ENCODE measurements around the gene TFCP2L1.
"Not testable (repeated sequence)": the region's sequence is repeated elsewhere in the genome, so short reads cannot be mapped to it uniquely, and the experiment has no call there.

Gene TFCP2L1

GRCh38 chr2:121295911-121296650 is 11.1 kb upstream of the TFCP2L1 start:
- no peak for DNase-seq (ENCODE audit: low read depth)

GRCh38 chr2:121294881-121295840 is 10.2 kb upstream of the TFCP2L1 start:
- no peak for DNase-seq (ENCODE audit: low read depth)

- no peak for DNase-seq (ENCODE audit: low read depth)
Observed at GRCh38 chr2:121293450-121294325, 8.7 kb upstream of the TFCP2L1 start.

- no peak for DNase-seq (ENCODE audit: low read depth)
Observed at GRCh38 chr2:121291251-121291580, 6.2 kb upstream of the TFCP2L1 start.

- DNase-seq (ENCODE audit: low read depth) = no peak
Observed at GRCh38 chr2:121289271-121289670, 4.3 kb upstream of the TFCP2L1 start.

- no peak for DNase-seq (ENCODE audit: low read depth)
Observed at GRCh38 chr2:121288454-121289231, 3.6 kb upstream of the TFCP2L1 start.

GRCh38 chr2:121287956-121288355 is 3.0 kb upstream of the TFCP2L1 start:
- no peak for DNase-seq (ENCODE audit: low read depth)

GRCh38 chr2:121287146-121287798 is 2.3 kb upstream of the TFCP2L1 start:
- DNase-seq (ENCODE audit: low read depth) = no peak

GRCh38 chr2:121286506-121286905 is 1.5 kb upstream of the TFCP2L1 start:
- no peak for DNase-seq (ENCODE audit: low read depth)

GRCh38 chr2:121285926-121286325 is 924 bp upstream of the TFCP2L1 start:
- no peak for DNase-seq (ENCODE audit: low read depth)

- DNase-seq (ENCODE audit: low read depth) = no peak
Observed at GRCh38 chr2:121283670-121284462, 1.1 kb downstream of the TFCP2L1 start.

- DNase-seq (ENCODE audit: low read depth) = no peak
Observed at GRCh38 chr2:121282800-121283385, 2.1 kb downstream of the TFCP2L1 start.

GRCh38 chr2:121281694-121282093 is 3.3 kb downstream of the TFCP2L1 start:
- no peak for DNase-seq (ENCODE audit: low read depth)

- DNase-seq (ENCODE audit: low read depth) = no peak
Observed at GRCh38 chr2:121281107-121281506, 3.9 kb downstream of the TFCP2L1 start.

GRCh38 chr2:121279476-121280220 is 5.4 kb downstream of the TFCP2L1 start:
- DNase-seq (ENCODE audit: low read depth) = no peak

GRCh38 chr2:121276341-121276740 is 8.7 kb downstream of the TFCP2L1 start:
- no peak for DNase-seq (ENCODE audit: low read depth)

GRCh38 chr2:121273116-121273515 is 11.9 kb downstream of the TFCP2L1 start:
- DNase-seq (ENCODE audit: low read depth) = no peak

- no peak for DNase-seq (ENCODE audit: low read depth)
Observed at GRCh38 chr2:121272596-121272995, 12.4 kb downstream of the TFCP2L1 start.

GRCh38 chr2:121269436-121269835 is 15.6 kb downstream of the TFCP2L1 start:
- not testable (repeated sequence) for DNase-seq (ENCODE audit: low read depth)
